ENCODE results near the gene ELF4.

GRCh38 chrX:130139474-130140201 lies 29.3 kb upstream of the ELF4 start:
- TF ChIP-seq CTCF (IDR thresholded peaks at IDR 0.05) (no peak), POLR2A (IDR thresholded peaks at IDR 0.05) (no peak)

Measured in testis (tissue), 2 donors.